ENCODE results near the gene UMODL1.

DNA sequence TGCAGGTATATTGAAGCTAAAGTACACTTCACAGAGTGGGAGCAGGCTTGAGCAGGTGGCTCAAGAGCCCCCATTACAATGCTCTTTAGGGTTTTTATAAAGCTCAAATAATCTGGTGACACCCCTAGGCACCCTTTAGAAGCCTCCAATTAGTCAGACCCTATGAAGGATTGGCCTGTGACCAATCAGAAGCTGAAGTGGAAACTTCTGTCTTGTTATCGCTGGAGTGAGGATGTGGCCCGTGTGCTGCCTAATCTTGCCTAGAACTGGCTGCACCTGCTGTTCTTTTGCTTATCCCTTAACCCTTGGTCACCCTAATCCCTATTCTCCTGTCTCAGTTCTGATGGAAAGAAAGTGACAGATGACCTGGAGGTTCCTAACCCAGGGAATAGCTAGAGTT lies 77.0 kb downstream of the UMODL1 start:
- TF ChIP-seq, protein P1, sequence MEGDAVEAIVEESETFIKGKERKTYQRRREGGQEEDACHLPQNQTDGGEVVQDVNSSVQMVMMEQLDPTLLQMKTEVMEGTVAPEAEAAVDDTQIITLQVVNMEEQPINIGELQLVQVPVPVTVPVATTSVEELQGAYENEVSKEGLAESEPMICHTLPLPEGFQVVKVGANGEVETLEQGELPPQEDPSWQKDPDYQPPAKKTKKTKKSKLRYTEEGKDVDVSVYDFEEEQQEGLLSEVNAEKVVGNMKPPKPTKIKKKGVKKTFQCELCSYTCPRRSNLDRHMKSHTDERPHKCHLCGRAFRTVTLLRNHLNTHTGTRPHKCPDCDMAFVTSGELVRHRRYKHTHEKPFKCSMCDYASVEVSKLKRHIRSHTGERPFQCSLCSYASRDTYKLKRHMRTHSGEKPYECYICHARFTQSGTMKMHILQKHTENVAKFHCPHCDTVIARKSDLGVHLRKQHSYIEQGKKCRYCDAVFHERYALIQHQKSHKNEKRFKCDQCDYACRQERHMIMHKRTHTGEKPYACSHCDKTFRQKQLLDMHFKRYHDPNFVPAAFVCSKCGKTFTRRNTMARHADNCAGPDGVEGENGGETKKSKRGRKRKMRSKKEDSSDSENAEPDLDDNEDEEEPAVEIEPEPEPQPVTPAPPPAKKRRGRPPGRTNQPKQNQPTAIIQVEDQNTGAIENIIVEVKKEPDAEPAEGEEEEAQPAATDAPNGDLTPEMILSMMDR (IDR thresholded peaks at IDR 0.05; ENCODE audit: insufficient read depth, low read length): no peak
- no peak for TF ChIP-seq GABPA (IDR thresholded peaks at IDR 0.05; ENCODE audit: low read depth)
- TF ChIP-seq POLR2AphosphoS5 (IDR thresholded peaks at IDR 0.05; ENCODE audit: low read depth): no peak
- TF ChIP-seq, protein P2, sequence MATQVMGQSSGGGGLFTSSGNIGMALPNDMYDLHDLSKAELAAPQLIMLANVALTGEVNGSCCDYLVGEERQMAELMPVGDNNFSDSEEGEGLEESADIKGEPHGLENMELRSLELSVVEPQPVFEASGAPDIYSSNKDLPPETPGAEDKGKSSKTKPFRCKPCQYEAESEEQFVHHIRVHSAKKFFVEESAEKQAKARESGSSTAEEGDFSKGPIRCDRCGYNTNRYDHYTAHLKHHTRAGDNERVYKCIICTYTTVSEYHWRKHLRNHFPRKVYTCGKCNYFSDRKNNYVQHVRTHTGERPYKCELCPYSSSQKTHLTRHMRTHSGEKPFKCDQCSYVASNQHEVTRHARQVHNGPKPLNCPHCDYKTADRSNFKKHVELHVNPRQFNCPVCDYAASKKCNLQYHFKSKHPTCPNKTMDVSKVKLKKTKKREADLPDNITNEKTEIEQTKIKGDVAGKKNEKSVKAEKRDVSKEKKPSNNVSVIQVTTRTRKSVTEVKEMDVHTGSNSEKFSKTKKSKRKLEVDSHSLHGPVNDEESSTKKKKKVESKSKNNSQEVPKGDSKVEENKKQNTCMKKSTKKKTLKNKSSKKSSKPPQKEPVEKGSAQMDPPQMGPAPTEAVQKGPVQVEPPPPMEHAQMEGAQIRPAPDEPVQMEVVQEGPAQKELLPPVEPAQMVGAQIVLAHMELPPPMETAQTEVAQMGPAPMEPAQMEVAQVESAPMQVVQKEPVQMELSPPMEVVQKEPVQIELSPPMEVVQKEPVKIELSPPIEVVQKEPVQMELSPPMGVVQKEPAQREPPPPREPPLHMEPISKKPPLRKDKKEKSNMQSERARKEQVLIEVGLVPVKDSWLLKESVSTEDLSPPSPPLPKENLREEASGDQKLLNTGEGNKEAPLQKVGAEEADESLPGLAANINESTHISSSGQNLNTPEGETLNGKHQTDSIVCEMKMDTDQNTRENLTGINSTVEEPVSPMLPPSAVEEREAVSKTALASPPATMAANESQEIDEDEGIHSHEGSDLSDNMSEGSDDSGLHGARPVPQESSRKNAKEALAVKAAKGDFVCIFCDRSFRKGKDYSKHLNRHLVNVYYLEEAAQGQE (IDR thresholded peaks at IDR 0.05; ENCODE audit: insufficient replicate concordance, low read depth): no peak
